ENCODE results near the gene SPO11.

Gene SPO11

GRCh38 chr20:57351042-57351783 lies 21.6 kb downstream of the SPO11 start, which contains the start of gene RAE1:
Gene RAE1, plus strand, starts transcription at chr20:57351255. Its CDS starts 2,784 bp downstream, at chr20:57354039.
- Histone ChIP-seq H3K9me3 (no peaks in the 10 kb centered on the region), H3K27ac (peak within 1 kb of the TSS; percentile 90), H3K4me1 (peaks cover 0 to 18% (median 10%) of the 10 kb centered on the region in 4 donors), H3K27me3 (peaks cover 0 to 4% of the 10 kb centered on the region in 2 donors), H3K36me3 (peaks cover 0 to 27% (median 13%) of the 10 kb centered on the region in 3 donors), H3K4me3 (peak within 1 kb of the TSS; percentile 84 to 90)
- peak; percentile 89 to 93 for DNase-seq
- intact Hi-C loops (cut with DNase I; ENCODE audit: low total_unique reads) = no loop called here
- TF ChIP-seq CTCF (IDR thresholded peaks at IDR 0.05) = no peak

GRCh38 chr20:57352305-57352704 lies 22.7 kb downstream of the SPO11 start:
- intact Hi-C loops (cut with DNase I; ENCODE audit: low total_unique reads) = no loop called here
- no peak overlapping the region for H3K27ac ChIP-seq
- H3K36me3 ChIP-seq = peaks cover 0 to 27% (median 13%) of the 10 kb centered on the region in 3 donors
- no peak for TF ChIP-seq CTCF (IDR thresholded peaks at IDR 0.05)
- peak overlapping the region in 1 of 2 donors; percentile 90 for H3K4me3 ChIP-seq
- H3K4me1 ChIP-seq = peaks cover 0 to 18% (median 10%) of the 10 kb centered on the region in 4 donors
- H3K27me3 ChIP-seq = peaks cover 0 to 4% of the 10 kb centered on the region in 2 donors
- no peaks in the 10 kb centered on the region for H3K9me3 ChIP-seq
- no peak for DNase-seq

GRCh38 chr20:57353351-57353750 lies 23.7 kb downstream of the SPO11 start:
- no peaks in the 10 kb centered on the region for H3K9me3 ChIP-seq
- H3K27me3 ChIP-seq = no peaks in the 10 kb centered on the region
- intact Hi-C loops (cut with DNase I; ENCODE audit: low total_unique reads) = no loop called here
- peaks cover 0 to 18% (median 10%) of the 10 kb centered on the region in 4 donors for H3K4me1 ChIP-seq
- DNase-seq = no peak
- TF ChIP-seq CTCF (IDR thresholded peaks at IDR 0.05) = no peak
- no peak overlapping the region for H3K27ac ChIP-seq
- no peak overlapping the region for H3K4me3 ChIP-seq
- peaks cover 0 to 27% (median 13%) of the 10 kb centered on the region in 3 donors for H3K36me3 ChIP-seq

GRCh38 chr20:57361517-57361916 lies 31.9 kb downstream of the SPO11 start:
- no peaks in the 10 kb centered on the region for H3K4me1 ChIP-seq
- intact Hi-C loops (cut with DNase I; ENCODE audit: low total_unique reads) = no loop called here
- peaks cover 27 to 50% (median 43%) of the 10 kb centered on the region in 3 donors for H3K36me3 ChIP-seq
- no peaks in the 10 kb centered on the region for H3K9me3 ChIP-seq
- H3K4me3 ChIP-seq = no peak overlapping the region
- no peak for TF ChIP-seq CTCF (IDR thresholded peaks at IDR 0.05)
- no peaks in the 10 kb centered on the region for H3K27me3 ChIP-seq
- no peak for DNase-seq
- H3K27ac ChIP-seq = no peak overlapping the region

- H3K36me3 ChIP-seq = peaks cover 56 to 79% (median 72%) of the 10 kb centered on the region in 3 donors
- no peak overlapping the region for H3K4me3 ChIP-seq
- intact Hi-C loops (cut with DNase I; ENCODE audit: low total_unique reads) = no loop called here
- H3K27ac ChIP-seq = no peak overlapping the region
- DNase-seq = no peak
- no peak for TF ChIP-seq CTCF (IDR thresholded peaks at IDR 0.05)
- no peaks in the 10 kb centered on the region for H3K4me1 ChIP-seq
- H3K27me3 ChIP-seq = no peaks in the 10 kb centered on the region
- no peaks in the 10 kb centered on the region for H3K9me3 ChIP-seq
These were observed 34.8 kb downstream of the SPO11 start for GRCh38 chr20:57364451-57364850.

All from tibial artery (tissue), 4 donors.